GM21619 (cell line): ENCODE results near the gene TICRR.

Source experiments
- ATAC-seq: cut with Tn5 transposase; IDR thresholded peaks from one replicate; pipeline ENCODE4 v1.9.1; 2021; ENCODE audit not compliant: unreplicated experiment

TICRR gene

GRCh38 chr15:89628806-89629715 is 53.8 kb downstream of the TICRR start:
- ATAC-seq: no peak

GRCh38 chr15:89629829-89630228 is 54.6 kb downstream of the TICRR start:
- ATAC-seq: no peak

GRCh38 chr15:89630260-89630659 is 55.0 kb downstream of the TICRR start:
- ATAC-seq: no peak

- no peak for ATAC-seq
These were observed 56.0 kb downstream of the TICRR start for GRCh38 chr15:89630974-89631901.

GRCh38 chr15:89631902-89632264 is 56.6 kb downstream of the TICRR start:
- no peak for ATAC-seq

GRCh38 chr15:89632563-89633430 is 57.5 kb downstream of the TICRR start:
- no peak for ATAC-seq

GRCh38 chr15:89633585-89633984 is 58.3 kb downstream of the TICRR start:
- ATAC-seq: no peak

GRCh38 chr15:89640245-89640644 is 65.0 kb downstream of the TICRR start:
- ATAC-seq: no peak

- ATAC-seq: no peak
These were observed 65.8 kb downstream of the TICRR start for GRCh38 chr15:89641053-89641452.

GRCh38 chr15:89642106-89642505 is 66.8 kb downstream of the TICRR start:
- ATAC-seq: no peak

GRCh38 chr15:89645680-89646079 is 70.4 kb downstream of the TICRR start:
- ATAC-seq: no peak

GRCh38 chr15:89646416-89647141 is 71.3 kb downstream of the TICRR start:
- no peak for ATAC-seq

- ATAC-seq: peak; percentile 61
These were observed 72.1 kb downstream of the TICRR start for GRCh38 chr15:89647191-89647851.

- no peak for ATAC-seq
These were observed 73.1 kb downstream of the TICRR start for GRCh38 chr15:89648106-89649012.

- ATAC-seq: no peak
These were observed 73.8 kb downstream of the TICRR start for GRCh38 chr15:89649013-89649625.

- no peak for ATAC-seq
These were observed 74.4 kb downstream of the TICRR start for GRCh38 chr15:89649716-89650115.

GRCh38 chr15:89652131-89652530 is 76.9 kb downstream of the TICRR start:
- no peak for ATAC-seq

GRCh38 chr15:89652666-89653065 is 77.4 kb downstream of the TICRR start:
- no peak for ATAC-seq
